ENCODE data around the gene ARHGEF25. TPM values are rescaled to one million over a fixed set of nuclear protein-coding genes. Genes with fewer than 3 reads are reported as not detected.

ARHGEF25 gene
- polyA plus RNA-seq, 2 of the 4 experiments (the other 2 are of a cell fraction): 9.3 to 13.8 TPM

GRCh38 chr12:57577981-57578758 is 33.1 kb upstream of the ARHGEF25 start:
- FAIRE-seq (no peak), ATAC-seq (no peak), DNase-seq (ENCODE audit: low read depth in 1 of 2, low spot score in 1 of 2) (no peak)
- Histone ChIP-seq H3K27ac (no peak overlapping the region), H3K4me2 (no peak overlapping the region), H3K9me3 (no peaks in the 10 kb centered on the region), H3K4me3 (no peak overlapping the region), H3K4me1 (peaks cover 13% of the 10 kb centered on the region)
- 77% methylated on average over 12 of the region's 12 CpGs for WGBS (ENCODE audit: missing lambda C conversion rate)
- no peak for TF ChIP-seq CEBPB (IDR thresholded peaks at IDR 0.05)
- TF ChIP-seq ESRRA (IDR thresholded peaks at IDR 0.05; ENCODE audit: borderline replicate concordance, low read length): no peak
- TF ChIP-seq, protein P1, sequence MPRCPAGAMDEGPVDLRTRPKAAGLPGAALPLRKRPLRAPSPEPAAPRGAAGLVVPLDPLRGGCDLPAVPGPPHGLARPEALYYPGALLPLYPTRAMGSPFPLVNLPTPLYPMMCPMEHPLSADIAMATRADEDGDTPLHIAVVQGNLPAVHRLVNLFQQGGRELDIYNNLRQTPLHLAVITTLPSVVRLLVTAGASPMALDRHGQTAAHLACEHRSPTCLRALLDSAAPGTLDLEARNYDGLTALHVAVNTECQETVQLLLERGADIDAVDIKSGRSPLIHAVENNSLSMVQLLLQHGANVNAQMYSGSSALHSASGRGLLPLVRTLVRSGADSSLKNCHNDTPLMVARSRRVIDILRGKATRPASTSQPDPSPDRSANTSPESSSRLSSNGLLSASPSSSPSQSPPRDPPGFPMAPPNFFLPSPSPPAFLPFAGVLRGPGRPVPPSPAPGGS (IDR thresholded peaks at IDR 0.05): no peak
- TF ChIP-seq RNF2 (IDR thresholded peaks at IDR 0.05; ENCODE audit: borderline replicate concordance, low read depth): no peak
- TF ChIP-seq HDAC2 (IDR thresholded peaks at IDR 0.05): no peak
- no peak for TF ChIP-seq JUN (IDR thresholded peaks at IDR 0.05)
- no peak for TF ChIP-seq ZFP36 (IDR thresholded peaks at IDR 0.05; ENCODE audit: borderline replicate concordance, partially characterized antibody)
- no peak for TF ChIP-seq GATA3 (IDR thresholded peaks at IDR 0.05; ENCODE audit: borderline replicate concordance)
- no peak for TF ChIP-seq FOSB (CRISPR knock-in tag; IDR thresholded peaks at IDR 0.05)
- TF ChIP-seq FOSL2 (IDR thresholded peaks at IDR 0.05): no peak
- TF ChIP-seq FOSL2 (CRISPR knock-in tag; IDR thresholded peaks at IDR 0.05): no peak
- no peak for TF ChIP-seq HOXB13 (CRISPR knock-in tag; IDR thresholded peaks at IDR 0.05; ENCODE audit: low read depth)
- TF ChIP-seq PHF8 (IDR thresholded peaks at IDR 0.05; ENCODE audit: borderline replicate concordance, low read depth): no peak
- TF ChIP-seq ATOH8 (CRISPR knock-in tag; IDR thresholded peaks at IDR 0.05; ENCODE audit: low read depth): no peak
- TF ChIP-seq EHMT2 (IDR thresholded peaks at IDR 0.05; ENCODE audit: low read depth): no peak
- TF ChIP-seq, protein P2, sequence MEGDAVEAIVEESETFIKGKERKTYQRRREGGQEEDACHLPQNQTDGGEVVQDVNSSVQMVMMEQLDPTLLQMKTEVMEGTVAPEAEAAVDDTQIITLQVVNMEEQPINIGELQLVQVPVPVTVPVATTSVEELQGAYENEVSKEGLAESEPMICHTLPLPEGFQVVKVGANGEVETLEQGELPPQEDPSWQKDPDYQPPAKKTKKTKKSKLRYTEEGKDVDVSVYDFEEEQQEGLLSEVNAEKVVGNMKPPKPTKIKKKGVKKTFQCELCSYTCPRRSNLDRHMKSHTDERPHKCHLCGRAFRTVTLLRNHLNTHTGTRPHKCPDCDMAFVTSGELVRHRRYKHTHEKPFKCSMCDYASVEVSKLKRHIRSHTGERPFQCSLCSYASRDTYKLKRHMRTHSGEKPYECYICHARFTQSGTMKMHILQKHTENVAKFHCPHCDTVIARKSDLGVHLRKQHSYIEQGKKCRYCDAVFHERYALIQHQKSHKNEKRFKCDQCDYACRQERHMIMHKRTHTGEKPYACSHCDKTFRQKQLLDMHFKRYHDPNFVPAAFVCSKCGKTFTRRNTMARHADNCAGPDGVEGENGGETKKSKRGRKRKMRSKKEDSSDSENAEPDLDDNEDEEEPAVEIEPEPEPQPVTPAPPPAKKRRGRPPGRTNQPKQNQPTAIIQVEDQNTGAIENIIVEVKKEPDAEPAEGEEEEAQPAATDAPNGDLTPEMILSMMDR (IDR thresholded peaks at IDR 0.05): no peak
- no peak for TF ChIP-seq ELK1 (IDR thresholded peaks at IDR 0.05; ENCODE audit: low read depth, low read length)
- ChIA-PET CTCF (interaction anchor here (1.5 to 10.0 kb wide), 2 partner anchors 10 to 35 kb away, joined by 4 to 336 read pairs; partner anchors contain the start of genes ARHGEF25 and DTX3), POLR2A (no interaction called here)

DNA sequence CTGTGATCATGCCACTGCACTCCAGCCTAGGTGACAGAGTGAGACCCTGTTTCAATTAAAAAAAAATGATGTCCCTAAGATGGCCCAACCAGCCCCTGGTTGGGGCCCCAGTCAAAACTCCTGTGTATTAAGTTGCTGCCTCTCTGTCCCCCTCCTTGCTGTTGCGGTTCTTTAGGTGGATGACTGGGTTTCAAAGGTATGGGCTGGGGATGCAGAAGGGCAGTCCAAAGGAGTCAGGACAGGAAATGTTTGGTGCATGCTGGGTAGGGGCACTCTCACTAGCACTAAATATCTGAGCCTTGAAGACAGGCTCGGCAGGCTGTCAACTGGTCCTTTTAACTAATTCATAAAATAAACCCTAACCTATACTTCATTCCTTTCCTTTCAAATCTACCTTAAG is 32.2 kb upstream of the ARHGEF25 start:
- ATAC-seq: no peak
- no peak for DNase-seq (ENCODE audit: low read depth in 1 of 2, low spot score in 1 of 2)
- ChIA-PET CTCF (interaction anchor here (7.4 to 10.0 kb wide), 2 partner anchors 34 to 53 kb away, joined by 76 to 336 read pairs; partner anchors contain the start of genes ARHGEF25, B4GALNT1 and DTX3), POLR2A (no interaction called here)
- no peak for FAIRE-seq
- WGBS (ENCODE audit: missing lambda C conversion rate): 88% methylated on average over 2 of the region's 2 CpGs
- peaks cover 13% of the 10 kb centered on the region for H3K4me1 ChIP-seq
- H3K4me3 ChIP-seq: no peak overlapping the region
- no peak overlapping the region for H3K27ac ChIP-seq
- H3K4me2 ChIP-seq: no peak overlapping the region; the same call in 2 of the 3 replicates
- no peaks in the 10 kb centered on the region for H3K9me3 ChIP-seq
- TF ChIP-seq BHLHE40 (IDR thresholded peaks at IDR 0.05; ENCODE audit: low read depth, low read length) (no peak), ZSCAN20 (CRISPR knock-in tag; IDR thresholded peaks at IDR 0.05) (no peak), HDAC2 (IDR thresholded peaks at IDR 0.05) (no peak), HES2 (IDR thresholded peaks at IDR 0.05) (no peak), MAFK (IDR thresholded peaks at IDR 0.05; ENCODE audit: partially characterized antibody) (no peak), ELK1 (IDR thresholded peaks at IDR 0.05; ENCODE audit: low read depth, low read length) (no peak), ESRRA (IDR thresholded peaks at IDR 0.05; ENCODE audit: borderline replicate concordance, low read length) (no peak), E2F6 (IDR thresholded peaks at IDR 0.05; ENCODE audit: borderline replicate concordance, low read depth) (no peak), JUNB (IDR thresholded peaks at IDR 0.05) (no peak), FOXS1 (CRISPR knock-in tag; IDR thresholded peaks at IDR 0.05) (no peak), POLR2A (IDR thresholded peaks at IDR 0.05; ENCODE audit: low read length) (no peak), CHD4 (IDR thresholded peaks at IDR 0.05; ENCODE audit: borderline replicate concordance) (no peak), RAD21 (conservative IDR thresholded peaks at IDR 0.05 in 1 of 2, IDR thresholded peaks at IDR 0.05 in 1 of 2) (no peak), EHF (CRISPR knock-in tag; IDR thresholded peaks at IDR 0.05) (no peak)
- TF ChIP-seq, protein P3, sequence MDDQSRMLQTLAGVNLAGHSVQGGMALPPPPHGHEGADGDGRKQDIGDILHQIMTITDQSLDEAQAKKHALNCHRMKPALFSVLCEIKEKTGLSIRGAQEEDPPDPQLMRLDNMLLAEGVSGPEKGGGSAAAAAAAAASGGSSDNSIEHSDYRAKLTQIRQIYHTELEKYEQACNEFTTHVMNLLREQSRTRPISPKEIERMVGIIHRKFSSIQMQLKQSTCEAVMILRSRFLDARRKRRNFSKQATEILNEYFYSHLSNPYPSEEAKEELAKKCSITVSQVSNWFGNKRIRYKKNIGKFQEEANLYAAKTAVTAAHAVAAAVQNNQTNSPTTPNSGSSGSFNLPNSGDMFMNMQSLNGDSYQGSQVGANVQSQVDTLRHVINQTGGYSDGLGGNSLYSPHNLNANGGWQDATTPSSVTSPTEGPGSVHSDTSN (IDR thresholded peaks at IDR 0.05): no peak

All from A549 (cell line).